ENCODE measurements around the gene TTBK1.

DNA sequence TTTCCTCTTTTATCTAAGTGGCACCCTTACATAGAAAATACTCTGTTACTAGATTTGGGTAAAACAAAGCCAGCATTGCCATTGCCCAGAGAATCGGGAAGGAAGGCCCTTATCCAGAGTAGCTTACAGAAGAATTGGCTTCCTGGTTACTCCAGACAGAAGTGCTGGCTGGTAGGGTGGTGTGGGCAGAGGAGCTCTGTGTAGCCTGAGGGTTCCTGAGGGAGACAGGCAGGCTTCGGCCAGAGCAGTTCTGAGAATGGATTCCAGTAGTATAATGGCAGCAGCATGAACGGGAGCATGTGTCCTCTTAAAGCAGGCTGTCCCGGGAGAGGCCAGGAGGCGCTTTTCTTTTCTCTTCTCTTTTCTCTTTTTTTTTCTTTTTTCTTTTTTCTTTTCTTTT lies 49.4 kb upstream of the TTBK1 start:
- TF ChIP-seq CTCF (IDR thresholded peaks at IDR 0.05) (no peak), POLR2A (IDR thresholded peaks at IDR 0.05) (no peak)
